ENCODE results near the gene LTBP3.
"Not testable (repeated sequence)": the region's sequence is repeated elsewhere in the genome, so short reads cannot be mapped to it uniquely, and the experiment has no call there.

- not testable (repeated sequence) for TF ChIP-seq RCOR1 (IDR thresholded peaks at IDR 0.05; ENCODE audit: insufficient replicate concordance, low read length); RAD21 (IDR thresholded peaks at IDR 0.05; ENCODE audit: low read length); RFX5 (IDR thresholded peaks at IDR 0.05; ENCODE audit: low read depth, low read length); POLR2A (IDR thresholded peaks at IDR 0.05; ENCODE audit: low read depth, low read length); SMC3 (IDR thresholded peaks at IDR 0.05; ENCODE audit: low read depth, low read length); ELK1 (IDR thresholded peaks at IDR 0.05; ENCODE audit: borderline replicate concordance, low read depth, low read length); CEBPB (IDR thresholded peaks at IDR 0.05; ENCODE audit: low read depth, low read length); MAFK (IDR thresholded peaks at IDR 0.05; ENCODE audit: low read depth, low read length)
- TF ChIP-seq, protein P1, sequence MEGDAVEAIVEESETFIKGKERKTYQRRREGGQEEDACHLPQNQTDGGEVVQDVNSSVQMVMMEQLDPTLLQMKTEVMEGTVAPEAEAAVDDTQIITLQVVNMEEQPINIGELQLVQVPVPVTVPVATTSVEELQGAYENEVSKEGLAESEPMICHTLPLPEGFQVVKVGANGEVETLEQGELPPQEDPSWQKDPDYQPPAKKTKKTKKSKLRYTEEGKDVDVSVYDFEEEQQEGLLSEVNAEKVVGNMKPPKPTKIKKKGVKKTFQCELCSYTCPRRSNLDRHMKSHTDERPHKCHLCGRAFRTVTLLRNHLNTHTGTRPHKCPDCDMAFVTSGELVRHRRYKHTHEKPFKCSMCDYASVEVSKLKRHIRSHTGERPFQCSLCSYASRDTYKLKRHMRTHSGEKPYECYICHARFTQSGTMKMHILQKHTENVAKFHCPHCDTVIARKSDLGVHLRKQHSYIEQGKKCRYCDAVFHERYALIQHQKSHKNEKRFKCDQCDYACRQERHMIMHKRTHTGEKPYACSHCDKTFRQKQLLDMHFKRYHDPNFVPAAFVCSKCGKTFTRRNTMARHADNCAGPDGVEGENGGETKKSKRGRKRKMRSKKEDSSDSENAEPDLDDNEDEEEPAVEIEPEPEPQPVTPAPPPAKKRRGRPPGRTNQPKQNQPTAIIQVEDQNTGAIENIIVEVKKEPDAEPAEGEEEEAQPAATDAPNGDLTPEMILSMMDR (conservative IDR thresholded peaks at IDR 0.05; ENCODE audit: low read depth, low read length): not testable (repeated sequence)
These were observed 36.2 kb downstream of the LTBP3 start for GRCh38 chr11:65521777-65522521.

Measured in IMR-90 (cell line).